IMR-90 (cell line): ENCODE results near the gene FAH. TPM values are rescaled to one million over a fixed set of nuclear protein-coding genes. Genes with fewer than 3 reads are reported as not detected.
A peak's percentile ranks its signal among the peaks of the same experiment; 100 is the strongest.

Experiments
- ATAC-seq: fragments of 200-7000 bp; cut with Tn5 transposase; 2 replicates; pipeline ENCODE4 v1.9.1; 2020; ENCODE audit warnings: low read depth, mild to moderate bottlenecking, moderate library complexity
- Bru-seq: library from RNA; stranded (reverse); fragments of 400-500 nt; gene quantifications from one replicate; lab custom pipeline; 2021; lab: Mats Ljungman, UMichigan
- BruChase-seq, 2 experiments: library from RNA; stranded (reverse); fragments of 400-500 nt; gene quantifications; one replicate each; lab custom pipeline; 2021; lab: Mats Ljungman, UMichigan
- BruUV-seq: library from RNA; stranded (reverse); fragments of 400-500 nt; replicated peaks from 2 replicates; lab custom pipeline; 2021; lab: Mats Ljungman, UMichigan
- CTCF ChIA-PET: fragments of 300-600 bp; formaldehyde crosslinking; extraction: SDS; loops from one replicate; lab custom pipeline; 2021; ENCODE audit warnings: antibody characterized with exemption; lab: Yijun Ruan, JAX
- POLR2A ChIA-PET: fragments of 300-600 bp; sonication (Branson Sonifier 250); formaldehyde crosslinking; loops from one replicate; lab custom pipeline; 2022; ENCODE audit warnings: antibody characterized with exemption; ENCODE audit not compliant: unreplicated experiment; lab: Charles Lee
- DNase-seq: peaks from one replicate; pipeline ENCODE4 v3.0.0; 2013
- H2AFZ ChIP-seq: replicated peaks from 2 replicates; pipeline ENCODE3; 2013; ENCODE audit warnings: low read length, mild to moderate bottlenecking; ENCODE audit not compliant: poor library complexity
- H2AK5ac ChIP-seq: 2 replicates; pipeline ENCODE4 v1.6.1; 2013; ENCODE audit warnings: low read depth, low read length, inconsistent platforms
- H2AK9ac ChIP-seq: replicated peaks from 2 replicates; pipeline ENCODE3; 2013; ENCODE audit warnings: mild to moderate bottlenecking, low read depth, low read length, moderate library complexity; ENCODE audit not compliant: poor library complexity
- H2BK120ac ChIP-seq: 2 replicates; pipeline ENCODE4 v1.6.1; 2013; ENCODE audit warnings: low read depth, low read length, inconsistent platforms
- H2BK15ac ChIP-seq: 3 replicates; pipeline ENCODE4 v1.6.1; 2013; ENCODE audit warnings: low read depth, low read length, inconsistent platforms
- H2BK20ac ChIP-seq: 2 replicates; pipeline ENCODE4 v1.6.1; 2013; ENCODE audit warnings: low read depth, mild to moderate bottlenecking, inconsistent platforms, low read length, moderate library complexity
- H2BK5ac ChIP-seq: 2 replicates; pipeline ENCODE4 v1.6.1; 2013; ENCODE audit warnings: mild to moderate bottlenecking, low read depth, low read length, inconsistent platforms; ENCODE audit not compliant: poor library complexity, severe bottlenecking
- H3K14ac ChIP-seq: replicated peaks from 2 replicates; pipeline ENCODE4 v1.6.1; 2013; ENCODE audit warnings: low read depth, low read length, inconsistent platforms
- H3K18ac ChIP-seq: 2 replicates; pipeline ENCODE4 v1.6.1; 2013; ENCODE audit warnings: low read depth, low read length, control low read depth
- H3K23ac ChIP-seq: 2 replicates; pipeline ENCODE4 v1.6.1; 2013; ENCODE audit warnings: low read depth, low read length, inconsistent platforms
- H3K27ac ChIP-seq: 2 replicates; pipeline ENCODE4 v1.5.1; 2013; ENCODE audit warnings: mild to moderate bottlenecking, control low read depth, low read length; ENCODE audit not compliant: insufficient read depth
- H3K27me3 ChIP-seq: 2 replicates; pipeline ENCODE4 v1.6.1; 2013; ENCODE audit warnings: low read length; ENCODE audit not compliant: control insufficient read depth, insufficient read depth
- H3K36me3 ChIP-seq: 2 replicates; pipeline ENCODE4 v1.6.1; 2013; ENCODE audit warnings: low read length, mixed read lengths; ENCODE audit not compliant: control insufficient read depth, insufficient read depth
- H3K4ac ChIP-seq: 2 replicates; pipeline ENCODE4 v1.6.1; 2013; ENCODE audit warnings: low read depth, low read length, inconsistent platforms
- H3K4me1 ChIP-seq: 2 replicates; pipeline ENCODE4 v1.6.1; 2013; ENCODE audit warnings: low read length, mixed read lengths; ENCODE audit not compliant: control insufficient read depth, insufficient read depth
- H3K4me2 ChIP-seq: 2 replicates; pipeline ENCODE4 v1.6.1; 2013; ENCODE audit warnings: low read depth, mild to moderate bottlenecking, control low read depth, low read length, moderate library complexity
- H3K4me3 ChIP-seq: 2 replicates; pipeline ENCODE4 v1.5.1; 2013; ENCODE audit warnings: low read depth, mild to moderate bottlenecking, control low read depth, low read length, moderate library complexity; ENCODE audit not compliant: insufficient read depth
- H3K56ac ChIP-seq: 2 replicates; pipeline ENCODE4 v1.6.1; 2013; ENCODE audit warnings: low read length, inconsistent platforms; ENCODE audit not compliant: insufficient read depth; ENCODE audit errors: extremely low read depth
- H3K79me1 ChIP-seq, 2 experiments: 2 replicates each; pipeline ENCODE4 v1.6.1; 2013; ENCODE audit warnings: low read length in 2 of 2, inconsistent platforms in 1 of 2, low read depth in 1 of 2
- H3K9ac ChIP-seq: 2 replicates; pipeline ENCODE4 v1.6.1; 2013; ENCODE audit warnings: low read depth, low read length, control low read depth
- H3K9me1 ChIP-seq: 2 replicates; pipeline ENCODE4 v1.6.1; 2013; ENCODE audit warnings: low read length, inconsistent platforms; ENCODE audit not compliant: insufficient read depth
- H3K9me3 ChIP-seq: 2 replicates; pipeline ENCODE4 v1.6.1; 2013; ENCODE audit warnings: low read length; ENCODE audit not compliant: control insufficient read depth, insufficient read depth
- H4K20me1 ChIP-seq: 2 replicates; pipeline ENCODE4 v1.6.1; 2013; ENCODE audit warnings: low read length, inconsistent platforms; ENCODE audit not compliant: insufficient read depth
- H4K5ac ChIP-seq: 2 replicates; pipeline ENCODE4 v1.6.1; 2013; ENCODE audit warnings: mild to moderate bottlenecking, low read depth, low read length, control low read depth
- H4K8ac ChIP-seq, 2 experiments: 2 replicates each; pipeline ENCODE4 v1.6.1; 2013; ENCODE audit warnings: low read depth in 2 of 2, low read length in 2 of 2, control low read depth in 1 of 2, inconsistent platforms in 1 of 2
- H4K91ac ChIP-seq: 2 replicates; pipeline ENCODE4 v1.6.1; 2013; ENCODE audit warnings: low read depth, low read length, inconsistent platforms; ENCODE audit not compliant: insufficient read depth
- BHLHE40 ChIP-seq: fragments of 150-350 bp; IDR thresholded peaks from 2 replicates; pipeline ENCODE4 v1.6.1; 2016; ENCODE audit warnings: mild to moderate bottlenecking, low read depth, low read length
- CEBPB ChIP-seq: IDR thresholded peaks from 2 replicates; pipeline ENCODE4 v1.6.1; 2012; ENCODE audit warnings: low read depth, low read length, improper control_type of control experiment
- CHD1 ChIP-seq: IDR thresholded peaks from 2 replicates; pipeline ENCODE4 v1.6.1; 2012; ENCODE audit warnings: low read depth, low read length, improper control_type of control experiment
- MAFK ChIP-seq: IDR thresholded peaks from 2 replicates; pipeline ENCODE4 v1.6.1; 2012; ENCODE audit warnings: low read depth, low read length, improper control_type of control experiment
- MXI1 ChIP-seq: IDR thresholded peaks from 2 replicates; pipeline ENCODE4 v1.6.1; 2012; ENCODE audit warnings: low read depth, mild to moderate bottlenecking, low read length, moderate library complexity, borderline replicate concordance
- NFE2L2 ChIP-seq: fragments of 150-350 bp; IDR thresholded peaks from 2 replicates; pipeline ENCODE4 v1.6.1; 2016; ENCODE audit warnings: low read depth, mild to moderate bottlenecking, low read length
- POLR2A ChIP-seq: IDR thresholded peaks from 2 replicates; pipeline ENCODE4 v1.6.1; 2012; ENCODE audit warnings: mild to moderate bottlenecking, low read depth, low read length
- RAD21 ChIP-seq: IDR thresholded peaks from 2 replicates; pipeline ENCODE4 v1.6.1; 2012; ENCODE audit warnings: low read length, improper control_type of control experiment
- RCOR1 ChIP-seq: IDR thresholded peaks from 2 replicates; pipeline ENCODE4 v1.6.1; 2012; ENCODE audit warnings: mild to moderate bottlenecking, low read length, improper control_type of control experiment; ENCODE audit not compliant: insufficient replicate concordance
- SMC3 ChIP-seq: fragments of 150-350 bp; IDR thresholded peaks from 2 replicates; pipeline ENCODE4 v1.6.1; 2016; ENCODE audit warnings: low read depth, mild to moderate bottlenecking, antibody characterized with exemption, low read length, moderate library complexity
- WGBS, 2 experiments: methylation state at CpG; one replicate each; pipeline versions ENCODE4 v1.1.5 to v1.1.7; 2013; ENCODE audit warnings: missing lambda C conversion rate in 2 of 2; ENCODE audit not compliant: insufficient read length in 1 of 2; ENCODE audit errors: extremely low coverage in 2 of 2; 5-methylcytosine and 5-hydroxymethylcytosine counted together
- dilution Hi-C: fragments of 300-500 bp; cut with HindIII; formaldehyde crosslinking; loops from one replicate; pipeline ENCODE4 v1.14.3; 2018; ENCODE audit warnings: low sequenced_read_pairs; ENCODE audit not compliant: unreplicated experiment
- in situ Hi-C: fragments of 300-500 bp; cut with MboI; formaldehyde crosslinking; loops from 3 replicates; pipeline ENCODE4 v1.14.3; 2019; ENCODE audit warnings: low sequenced_read_pairs, inconsistent platforms, mixed read lengths
- intact Hi-C: fragments of 100-400 bp; cut with micrococcal nuclease; formaldehyde crosslinking; loops from 2 replicates; pipeline ENCODE4 v1.10.0; 2022
- long read RNA-seq: library from polyadenylated mRNA; unstranded; transcript quantifications from one replicate; pipeline ENCODE4 v2.0.0, GENCODE V29; 2021; ENCODE audit not compliant: unreplicated experiment
- polyA plus RNA-seq, 3 experiments: library from polyadenylated mRNA; depleted of rRNA; stranded (reverse); fragments of >200 nt; gene quantifications; 2 replicates each; pipeline ENCODE4 v1.2.3, GENCODE V29; 2012; ENCODE audit warnings: low replicate concordance in 1 of 3
- total RNA-seq: library from RNA; depleted of rRNA; stranded (reverse); fragments of >200 nt; gene quantifications from 2 replicates; pipeline ENCODE4 v1.2.3, GENCODE V29; 2012; rRNA removed
- TF ChIP-seq, protein P1 (sequence below): fragments of 150-350 bp; IDR thresholded peaks from 2 replicates; pipeline ENCODE4 v1.6.1; 2017; ENCODE audit warnings: mild to moderate bottlenecking, antibody characterized with exemption, low read length, low read depth
- TF ChIP-seq, protein P2 (sequence below): conservative IDR thresholded peaks from 2 replicates; pipeline ENCODE4 v1.5.1; 2012; ENCODE audit warnings: mild to moderate bottlenecking, low read depth, low read length, improper control_type of control experiment

The FAH gene
- total RNA-seq (36.9 and 48.6 TPM in 2 replicates), polyA plus RNA-seq (2012; rRNA removed) (43.1 and 50.6 TPM in 2 replicates), Bru-seq, nascent RNA (percentile 60 among the genes with signal in this experiment), BruChase-seq, experiment 1, labeled RNA remaining after a 6-hour chase (percentile 53 among the genes with signal in this experiment), BruChase-seq, experiment 2, labeled RNA remaining after a 2-hour chase (percentile 56 among the genes with signal in this experiment)
- 45.3 and 59.7 TPM in 2 replicates for polyA plus RNA-seq (2012; cell fraction: cytosol; rRNA removed)
- 75.0 and 78.4 TPM in 2 replicates for polyA plus RNA-seq (2012; cell fraction: nucleus; rRNA removed; ENCODE audit: low replicate concordance)
- long read RNA-seq, transcript FAH-202 (15 exons, 2,152 nt), result minor isoform, 6 of 59 reads
- long read RNA-seq, transcript FAH-201 (15 exons, 1,471 nt), result major isoform, 23 of 59 reads
- long read RNA-seq, transcript FAH-213 (14 exons, 1,549 nt), result minor isoform, 19 of 59 reads
- long read RNA-seq, partial matches to known transcripts, result 5 of 59 reads
- long read RNA-seq, other reads (novel, unspliced or antisense), result 6 of 59 reads

DNA sequence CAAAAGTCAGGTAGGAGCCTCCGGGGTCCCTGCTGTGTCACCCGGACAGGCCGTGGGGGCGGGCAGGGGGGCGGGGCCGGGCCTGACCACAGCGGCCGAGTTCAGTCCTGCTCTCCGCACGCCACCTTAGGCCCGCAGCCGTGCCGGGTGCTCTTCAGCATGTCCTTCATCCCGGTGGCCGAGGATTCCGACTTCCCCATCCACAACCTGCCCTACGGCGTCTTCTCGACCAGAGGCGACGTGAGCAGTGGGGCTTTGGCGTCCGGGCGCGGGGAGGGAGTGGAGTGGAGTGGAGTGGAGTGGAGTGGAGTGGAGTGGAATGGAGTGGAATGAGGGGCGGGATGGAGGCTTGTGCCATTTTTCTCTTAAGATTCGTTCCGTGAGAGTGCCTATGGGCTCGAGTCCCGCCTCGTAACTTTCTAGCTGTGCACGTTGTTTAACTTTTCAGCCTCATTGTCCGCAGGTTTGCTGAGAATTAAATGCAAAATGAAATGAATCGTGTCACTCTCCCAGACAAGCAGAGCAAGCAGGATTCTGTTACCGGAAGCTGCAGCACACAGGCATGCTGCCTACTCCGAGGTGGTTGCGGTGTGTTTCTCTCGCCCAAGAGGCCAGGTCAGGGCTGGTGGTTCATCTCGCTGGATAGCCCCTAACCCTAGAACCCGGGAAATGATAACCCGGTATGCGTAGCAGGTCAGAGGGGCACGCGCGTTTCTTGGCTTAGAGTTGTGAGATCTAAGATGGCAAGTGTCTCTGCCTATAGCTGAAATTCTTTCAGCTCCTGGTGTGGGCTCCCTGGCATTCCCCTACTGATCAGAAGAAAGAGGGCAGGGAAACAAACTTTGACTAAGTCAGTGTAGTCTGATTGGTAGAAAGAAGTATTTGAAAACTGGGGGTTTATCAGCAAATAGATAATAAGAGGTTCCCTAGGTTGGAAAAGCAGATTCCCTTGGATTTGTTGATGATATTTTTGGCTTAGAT is at the start of gene FAH:
Gene FAH (plus strand): TSS at position 104 of the 981 bp plus-strand sequence. CDS start 56 bp downstream, at position 160.
- Histone ChIP-seq H2AFZ (peak within 1 kb of the TSS; percentile 98), H3K36me3 (peaks cover 3% of the 10 kb centered on the region), H2BK20ac (peak within 1 kb of the TSS; percentile 26; the same call in 1 of the 2 replicates), H3K9ac (peak within 1 kb of the TSS; percentile 91), H2AK5ac (peak within 1 kb of the TSS; percentile 32; the same call in 1 of the 2 replicates), H4K20me1 (no peaks in the 10 kb centered on the region), H3K4ac (peak within 1 kb of the TSS; percentile 75), H3K23ac (peak within 1 kb of the TSS; percentile 91), H3K4me2 (peak within 1 kb of the TSS; percentile 88), H2BK15ac (peak within 1 kb of the TSS; percentile 59; the same call in 1 of the 3 replicates), H2BK5ac (peak within 1 kb of the TSS; percentile 94), H3K4me1 (peaks cover 8% of the 10 kb centered on the region), H3K27ac (peak within 1 kb of the TSS; percentile 94), H3K56ac (peak within 1 kb of the TSS; percentile 54), H3K4me3 (peak within 1 kb of the TSS; percentile 97), H3K18ac (peak within 1 kb of the TSS; percentile 74), H3K9me1 (peaks cover 8% of the 10 kb centered on the region), H4K91ac (peak within 1 kb of the TSS; percentile 77), H3K14ac (peak within 1 kb of the TSS; percentile 90), H3K27me3 (no peaks in the 10 kb centered on the region), H2AK9ac (peak within 1 kb of the TSS; percentile 60), H3K9me3 (no peaks in the 10 kb centered on the region), H3K79me1 (peaks cover 17 to 38% of the 10 kb centered on the region in 2 experiments), H4K8ac (peak within 1 kb of the TSS; percentile 28 to 68; a peak in 3 of 4 replicates), H4K5ac (peak within 1 kb of the TSS; percentile 66), H2BK120ac (peak within 1 kb of the TSS; percentile 83)
- CTCF ChIA-PET, result no interaction called here
- DNase-seq (peak; percentile 53), ATAC-seq (peak; percentile 74)
- WGBS, 2 experiments, result 4% methylated on average over 12 of the region's 45 CpGs; no CpG with 5 or more reads in 1 of the 2 experiments
- no TSS peak for BruUV-seq
- POLR2A ChIA-PET, result no interaction called here
- intact Hi-C loops, result no loop called here
- dilution Hi-C loops, result no loop called here
- in situ Hi-C loops, result no loop called here
- TF ChIP-seq POLR2A, result no peak
- TF ChIP-seq NFE2L2, result no peak
- TF ChIP-seq MXI1, result 0 out of 2 replicates have a peak, but pooled peaks have one; percentile 23
- no peak for TF ChIP-seq CHD1
- TF ChIP-seq, protein P1, sequence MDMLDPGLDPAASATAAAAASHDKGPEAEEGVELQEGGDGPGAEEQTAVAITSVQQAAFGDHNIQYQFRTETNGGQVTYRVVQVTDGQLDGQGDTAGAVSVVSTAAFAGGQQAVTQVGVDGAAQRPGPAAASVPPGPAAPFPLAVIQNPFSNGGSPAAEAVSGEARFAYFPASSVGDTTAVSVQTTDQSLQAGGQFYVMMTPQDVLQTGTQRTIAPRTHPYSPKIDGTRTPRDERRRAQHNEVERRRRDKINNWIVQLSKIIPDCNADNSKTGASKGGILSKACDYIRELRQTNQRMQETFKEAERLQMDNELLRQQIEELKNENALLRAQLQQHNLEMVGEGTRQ, result no peak
- TF ChIP-seq RAD21, result no peak
- TF ChIP-seq RCOR1, result no peak
- no peak for TF ChIP-seq SMC3
- no peak for TF ChIP-seq MAFK
- TF ChIP-seq BHLHE40, result no peak
- TF ChIP-seq CEBPB, result no peak
- TF ChIP-seq, protein P2, sequence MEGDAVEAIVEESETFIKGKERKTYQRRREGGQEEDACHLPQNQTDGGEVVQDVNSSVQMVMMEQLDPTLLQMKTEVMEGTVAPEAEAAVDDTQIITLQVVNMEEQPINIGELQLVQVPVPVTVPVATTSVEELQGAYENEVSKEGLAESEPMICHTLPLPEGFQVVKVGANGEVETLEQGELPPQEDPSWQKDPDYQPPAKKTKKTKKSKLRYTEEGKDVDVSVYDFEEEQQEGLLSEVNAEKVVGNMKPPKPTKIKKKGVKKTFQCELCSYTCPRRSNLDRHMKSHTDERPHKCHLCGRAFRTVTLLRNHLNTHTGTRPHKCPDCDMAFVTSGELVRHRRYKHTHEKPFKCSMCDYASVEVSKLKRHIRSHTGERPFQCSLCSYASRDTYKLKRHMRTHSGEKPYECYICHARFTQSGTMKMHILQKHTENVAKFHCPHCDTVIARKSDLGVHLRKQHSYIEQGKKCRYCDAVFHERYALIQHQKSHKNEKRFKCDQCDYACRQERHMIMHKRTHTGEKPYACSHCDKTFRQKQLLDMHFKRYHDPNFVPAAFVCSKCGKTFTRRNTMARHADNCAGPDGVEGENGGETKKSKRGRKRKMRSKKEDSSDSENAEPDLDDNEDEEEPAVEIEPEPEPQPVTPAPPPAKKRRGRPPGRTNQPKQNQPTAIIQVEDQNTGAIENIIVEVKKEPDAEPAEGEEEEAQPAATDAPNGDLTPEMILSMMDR, result no peak
